OCI-M2 (cell line): ENCODE results near the gene TSC1.
"Not testable (repeated sequence)": the region's sequence is repeated elsewhere in the genome, so short reads cannot be mapped to it uniquely, and the experiment has no call there.

ENCODE experiments used
- DNase-seq: peaks from one replicate; lab custom pipeline; 2025; ENCODE audit not compliant: unreplicated experiment; lab: John Stamatoyannopoulos, UW

Gene TSC1

DNA sequence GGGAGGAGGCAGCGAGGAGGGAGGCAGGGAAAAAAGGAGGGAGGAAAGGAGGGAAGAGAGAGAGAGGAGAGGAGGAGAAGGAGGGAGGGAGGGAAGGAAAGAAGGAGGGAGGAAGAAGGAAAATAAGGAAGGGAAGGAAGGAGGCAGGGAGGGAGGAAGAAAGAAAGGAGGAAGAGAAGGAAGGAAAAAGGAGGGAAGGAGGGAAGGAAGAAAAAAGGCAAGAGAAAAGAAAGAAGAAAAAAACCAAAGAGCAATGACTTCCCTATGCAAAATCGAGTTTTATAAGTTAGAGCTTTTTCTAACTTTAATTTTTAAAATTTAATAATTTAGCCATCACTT lies 33.7 kb upstream of the TSC1 start:
- DNase-seq, result no peak

DNA sequence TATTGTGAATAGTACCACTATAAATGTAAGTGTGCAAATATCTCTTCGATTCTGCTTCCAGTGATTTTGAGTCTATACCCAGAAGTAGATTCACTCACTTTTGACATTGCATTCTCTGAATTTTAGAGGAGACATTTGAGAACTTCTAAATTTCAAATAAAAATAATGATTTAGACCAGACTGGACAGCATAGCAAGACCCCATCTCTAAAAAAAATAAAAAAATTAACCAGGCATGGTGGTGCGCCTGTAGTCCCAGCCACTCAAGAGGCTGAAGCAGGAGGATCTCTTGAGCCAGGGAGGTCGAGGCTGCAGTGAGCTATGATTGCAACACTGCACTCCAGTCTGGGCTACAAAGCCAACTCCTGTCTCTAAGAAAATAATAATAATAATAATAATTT lies 32.2 kb upstream of the TSC1 start:
- DNase-seq, result no peak

DNA sequence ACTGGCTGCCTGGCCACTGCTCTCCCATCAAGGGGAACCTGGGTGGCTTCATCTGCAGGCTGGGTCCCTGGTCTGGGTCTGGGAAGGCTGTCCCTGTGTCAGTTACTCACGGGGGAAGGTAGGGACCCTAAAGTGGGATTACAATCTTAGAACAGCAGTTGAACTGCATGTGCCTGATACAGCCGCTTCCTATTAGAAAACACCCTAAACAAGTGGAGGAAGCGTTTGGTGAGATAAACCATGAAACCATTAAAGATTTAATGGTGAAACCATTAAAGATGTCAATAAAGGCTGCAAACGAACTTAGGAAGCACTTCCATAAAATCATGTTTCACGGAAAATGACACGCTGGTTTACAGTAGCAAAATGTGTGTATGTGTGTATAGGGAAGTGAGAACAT lies 31.5 kb upstream of the TSC1 start:
- DNase-seq, result no peak

DNA sequence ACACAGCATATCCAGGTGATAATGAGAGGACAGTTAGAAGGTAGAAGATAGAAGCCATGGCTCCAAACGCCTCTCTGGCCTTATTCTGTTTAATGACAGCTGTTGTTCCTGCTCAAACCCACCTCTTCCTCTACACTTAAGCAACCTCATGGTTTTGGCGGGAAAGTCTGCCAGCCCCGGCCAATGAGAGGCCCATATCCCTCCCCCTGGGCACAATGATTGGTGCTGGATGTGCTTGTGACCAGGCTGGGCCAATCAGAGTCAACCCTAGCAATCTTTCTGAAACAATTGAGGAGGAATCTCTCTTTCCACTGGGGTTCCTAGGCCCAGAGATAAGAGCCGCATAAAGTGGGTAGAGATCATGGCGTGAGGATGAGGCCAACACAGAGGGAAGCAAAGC lies 29.3 kb upstream of the TSC1 start:
- no peak for DNase-seq

DNA sequence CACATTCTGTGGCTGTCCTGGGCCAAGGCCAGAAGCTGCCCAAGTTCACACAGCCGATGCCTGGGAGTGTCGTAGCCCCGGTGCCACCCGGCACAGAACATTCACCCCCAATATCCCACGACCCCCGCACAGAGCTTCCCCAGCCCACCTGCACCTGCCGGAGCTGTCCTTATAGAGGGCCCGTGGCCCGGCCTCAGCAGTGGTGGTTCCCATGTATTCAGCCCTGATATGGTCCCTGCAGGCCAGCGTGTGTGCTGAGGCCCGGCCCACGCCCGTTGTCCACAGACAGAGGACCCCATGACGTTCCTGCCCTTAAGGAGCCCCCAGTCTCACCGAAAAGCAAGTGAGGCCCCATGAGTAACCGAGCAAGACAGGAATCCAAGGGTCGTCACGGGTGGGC lies 28.8 kb upstream of the TSC1 start:
- DNase-seq, result no peak

DNA sequence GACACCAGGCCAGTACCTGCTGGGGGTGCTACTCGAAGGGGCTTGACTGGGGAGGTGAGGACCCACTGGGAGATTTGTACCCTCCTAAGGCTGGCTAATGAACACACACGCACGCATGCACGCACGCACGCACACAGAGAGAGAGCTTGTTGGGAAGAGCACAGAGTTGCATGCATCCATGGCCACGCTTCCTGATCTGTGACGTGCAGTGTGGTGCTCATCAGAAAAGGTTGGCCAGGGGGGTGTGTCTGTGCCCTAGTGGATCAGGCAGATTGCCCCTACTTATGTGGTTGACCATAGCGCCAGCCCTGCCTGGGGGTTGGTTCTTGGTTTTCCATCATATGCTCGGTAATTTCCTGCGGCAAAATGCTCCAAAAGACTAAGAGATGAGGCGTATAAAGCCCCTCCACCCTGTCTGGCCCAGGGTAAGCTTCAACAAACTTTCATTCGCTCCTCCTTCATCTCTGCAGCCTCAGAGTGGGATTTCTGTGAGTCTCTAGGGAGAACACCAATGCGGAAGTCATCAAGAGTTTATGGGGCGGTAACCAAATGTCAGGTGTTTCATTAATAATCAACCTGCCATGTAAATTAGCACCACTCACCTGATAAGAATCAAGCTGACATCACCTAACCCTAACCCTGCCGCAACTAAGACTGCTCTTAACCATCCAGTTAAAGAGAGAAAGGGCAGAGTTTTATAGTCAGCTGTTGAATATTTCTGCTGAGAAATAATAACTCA lies 26.1 kb upstream of the TSC1 start:
- DNase-seq, result no peak

DNA sequence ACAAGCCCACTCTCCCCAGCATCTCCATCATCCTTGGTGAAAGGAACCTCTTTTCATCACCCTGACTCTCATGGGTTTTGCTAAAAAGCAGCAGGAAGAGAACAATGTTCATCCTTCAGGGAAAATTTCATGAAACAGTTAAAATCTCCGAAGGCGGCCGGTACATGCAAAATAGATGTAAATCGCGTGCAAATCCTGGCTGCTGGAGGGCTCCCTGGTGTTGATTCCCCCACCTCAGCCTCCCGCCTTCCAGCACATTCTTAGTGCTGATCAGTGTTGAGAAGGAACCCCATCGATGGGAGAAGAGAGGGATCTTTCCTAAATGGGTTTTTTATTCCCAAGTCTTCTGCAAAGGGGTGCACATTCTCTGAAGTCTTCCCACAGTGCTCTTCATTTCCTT lies 25.4 kb upstream of the TSC1 start:
- DNase-seq, result no peak

DNA sequence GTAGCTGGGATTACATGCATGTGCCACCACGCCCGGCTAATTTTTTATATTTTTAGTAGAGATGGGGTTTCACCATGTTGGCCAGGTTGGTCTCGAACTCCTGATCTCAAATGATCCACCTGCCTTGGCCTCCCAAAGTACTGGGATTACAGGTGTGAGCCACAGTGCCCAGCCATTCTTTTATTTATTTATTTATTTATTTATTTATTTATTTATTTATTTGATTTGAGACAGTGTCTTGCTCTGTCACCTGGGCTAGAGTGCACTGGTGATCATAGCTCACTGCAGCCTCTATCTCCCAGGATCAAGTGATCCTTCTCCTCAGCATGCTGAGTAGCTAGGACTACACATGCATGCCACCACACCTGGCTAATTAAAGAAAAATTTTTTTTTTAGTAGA lies 23.5 kb upstream of the TSC1 start:
- not testable (repeated sequence) for DNase-seq

DNA sequence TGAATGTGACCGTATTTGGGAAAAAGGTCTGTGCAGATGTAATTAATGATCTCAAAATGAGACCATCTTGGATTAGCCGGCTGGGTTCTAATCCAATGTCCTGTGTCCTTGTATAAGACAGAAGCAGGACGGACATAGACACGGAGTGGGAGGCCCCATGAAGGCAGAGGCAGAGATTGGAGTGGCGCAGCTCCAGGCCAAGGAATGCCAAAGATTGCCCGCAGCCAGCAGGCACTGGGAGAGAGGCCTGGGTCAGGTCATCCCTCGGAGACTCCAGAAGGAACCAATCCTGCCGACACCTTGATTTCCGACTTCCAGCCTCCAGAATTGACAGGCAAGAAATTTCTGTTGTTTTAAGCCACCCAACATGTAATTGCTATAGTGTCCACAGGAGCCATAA lies 21.1 kb upstream of the TSC1 start:
- DNase-seq, result no peak

DNA sequence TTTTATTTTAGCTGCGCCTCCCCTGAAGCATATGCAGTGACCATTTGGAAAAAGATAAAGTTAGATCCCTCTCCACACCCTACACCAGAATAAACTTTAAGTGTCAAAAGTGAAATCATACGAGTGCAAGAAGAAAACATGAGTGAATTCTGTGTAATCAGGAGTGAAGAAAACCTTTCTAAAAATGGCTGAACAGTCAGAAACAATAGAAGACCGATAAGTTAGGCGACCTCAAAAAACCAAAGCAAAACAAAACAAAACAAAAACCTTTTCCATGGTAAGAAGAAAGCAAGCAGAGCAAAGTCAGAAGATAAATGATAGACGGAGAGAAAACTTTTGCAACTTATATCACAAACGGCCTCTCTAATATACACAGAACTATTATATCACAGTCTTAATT lies 16.6 kb upstream of the TSC1 start:
- DNase-seq, result no peak

DNA sequence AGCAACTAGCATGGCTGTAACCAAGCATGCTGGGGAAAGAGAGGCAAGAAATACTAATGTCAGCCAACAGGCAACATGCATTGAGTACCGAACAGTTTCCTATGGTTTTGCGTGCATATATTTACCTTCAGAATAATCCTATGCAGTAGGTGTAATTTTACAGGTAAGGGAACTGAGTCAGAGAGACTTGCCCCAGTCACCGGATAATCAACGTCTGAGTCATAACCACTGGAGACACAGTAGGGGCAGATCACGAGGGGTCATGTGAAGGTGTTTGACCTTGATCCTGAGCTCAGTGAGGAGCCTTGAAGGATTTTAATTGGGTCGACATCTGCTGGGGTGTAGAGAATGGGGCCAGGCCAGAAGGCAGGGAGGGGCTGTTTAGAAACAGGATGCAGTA lies 13.4 kb upstream of the TSC1 start:
- no peak for DNase-seq

DNA sequence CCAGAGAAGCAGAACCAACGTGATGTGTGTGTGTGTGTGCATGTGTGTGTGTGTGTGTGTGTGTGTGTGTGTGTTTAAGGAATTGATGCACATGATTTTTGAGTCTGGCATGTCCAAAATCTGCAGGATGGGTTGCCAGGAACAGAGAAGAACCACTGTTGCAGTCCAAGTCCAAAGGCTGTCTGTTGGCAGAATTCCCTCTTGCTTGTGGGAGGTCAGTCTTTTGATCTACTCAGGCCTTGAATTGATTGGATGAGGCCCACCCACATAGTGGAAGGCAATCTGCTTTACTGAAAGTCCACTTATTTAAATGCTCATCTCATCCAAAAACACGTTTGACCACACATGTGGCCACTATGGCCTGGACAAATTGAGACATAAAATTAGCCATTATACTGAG lies 11.4 kb upstream of the TSC1 start:
- no peak for DNase-seq

DNA sequence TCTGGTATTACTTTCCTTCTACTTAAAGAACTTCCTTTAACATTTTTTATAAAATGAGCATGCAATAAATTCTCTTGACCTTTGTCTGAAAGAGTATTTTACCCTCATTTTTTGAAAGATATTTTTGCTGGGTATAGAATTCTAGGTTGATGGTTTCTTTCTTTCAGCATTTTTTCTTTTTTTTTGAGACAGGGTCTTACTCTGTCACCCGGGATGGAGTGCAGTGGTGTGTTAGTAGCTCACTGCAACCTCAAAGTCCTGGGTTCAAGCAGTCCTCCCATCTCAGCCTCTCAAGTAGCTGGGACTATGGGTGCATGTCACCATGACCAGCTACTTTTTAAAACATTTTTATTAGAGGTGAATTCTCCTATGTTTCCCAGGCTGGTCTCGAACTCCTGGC lies 10.7 kb upstream of the TSC1 start:
- DNase-seq, result no peak

DNA sequence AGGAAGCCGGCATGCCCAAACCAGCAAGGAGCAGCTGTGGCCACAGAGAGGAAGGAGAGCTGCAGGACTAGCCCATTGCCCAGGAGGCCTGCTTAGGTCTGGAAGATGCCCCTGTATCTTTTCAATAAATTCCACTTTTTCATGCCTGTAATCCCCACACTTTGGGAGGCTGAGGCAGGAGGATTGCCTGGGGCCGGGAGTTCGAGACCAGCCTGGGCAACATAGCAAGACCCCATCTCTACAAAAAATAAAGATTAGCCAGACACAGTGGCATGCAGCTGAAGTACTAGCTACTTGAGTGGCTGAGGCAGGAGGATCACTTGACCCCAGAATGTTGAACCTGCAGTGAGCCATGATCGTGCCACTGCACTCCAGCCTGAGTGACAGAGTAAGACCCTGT lies 5.3 kb upstream of the TSC1 start:
- no peak for DNase-seq

DNA sequence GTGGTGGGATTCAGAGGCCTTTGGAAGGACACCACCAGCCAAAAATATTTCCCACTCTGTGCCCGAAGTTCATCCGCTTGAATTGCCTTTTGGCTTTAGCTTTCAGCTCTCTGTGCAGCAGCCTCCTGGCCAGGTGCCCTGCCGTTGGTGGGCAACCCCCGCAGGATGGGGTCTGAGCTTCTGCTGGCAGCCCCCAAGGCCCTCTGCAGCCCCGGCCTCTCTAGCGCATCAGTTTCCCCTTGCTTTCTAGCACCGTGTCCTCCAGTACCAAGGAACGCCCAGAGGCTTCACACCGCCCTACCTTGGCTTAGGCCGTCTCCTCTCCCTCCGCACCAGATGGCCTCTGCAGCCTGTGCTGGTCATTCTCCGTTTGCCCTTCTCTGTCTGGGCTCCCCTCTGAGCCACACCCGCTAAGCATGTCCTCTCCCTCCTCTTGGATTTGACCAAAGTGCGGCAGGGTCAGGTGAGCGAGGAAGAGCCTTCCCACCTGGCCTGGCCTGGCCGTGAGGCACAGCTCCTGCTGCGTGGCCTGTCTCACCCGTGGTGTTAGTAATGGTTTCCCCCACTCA lies 4.2 kb upstream of the TSC1 start:
- no peak for DNase-seq

DNA sequence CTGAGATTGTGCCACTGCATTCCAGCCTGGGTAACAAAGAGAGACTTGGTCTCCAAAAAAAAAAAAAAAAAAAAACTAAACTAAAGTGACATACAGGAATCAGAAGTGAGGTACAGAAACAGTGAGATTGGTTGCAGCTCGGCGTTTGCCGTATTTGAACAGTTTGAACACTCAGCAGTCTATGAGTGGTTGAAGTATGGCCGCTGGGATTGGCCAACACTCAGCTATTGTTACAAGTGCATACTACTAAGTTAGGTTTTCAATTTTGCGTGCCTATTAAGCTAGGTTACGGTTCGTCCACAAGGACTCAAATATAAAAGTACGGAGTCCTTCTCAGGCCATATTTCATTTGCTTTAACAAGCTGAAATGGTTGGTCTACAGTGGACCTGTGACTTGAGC lies 3.3 kb upstream of the TSC1 start:
- no peak for DNase-seq

DNA sequence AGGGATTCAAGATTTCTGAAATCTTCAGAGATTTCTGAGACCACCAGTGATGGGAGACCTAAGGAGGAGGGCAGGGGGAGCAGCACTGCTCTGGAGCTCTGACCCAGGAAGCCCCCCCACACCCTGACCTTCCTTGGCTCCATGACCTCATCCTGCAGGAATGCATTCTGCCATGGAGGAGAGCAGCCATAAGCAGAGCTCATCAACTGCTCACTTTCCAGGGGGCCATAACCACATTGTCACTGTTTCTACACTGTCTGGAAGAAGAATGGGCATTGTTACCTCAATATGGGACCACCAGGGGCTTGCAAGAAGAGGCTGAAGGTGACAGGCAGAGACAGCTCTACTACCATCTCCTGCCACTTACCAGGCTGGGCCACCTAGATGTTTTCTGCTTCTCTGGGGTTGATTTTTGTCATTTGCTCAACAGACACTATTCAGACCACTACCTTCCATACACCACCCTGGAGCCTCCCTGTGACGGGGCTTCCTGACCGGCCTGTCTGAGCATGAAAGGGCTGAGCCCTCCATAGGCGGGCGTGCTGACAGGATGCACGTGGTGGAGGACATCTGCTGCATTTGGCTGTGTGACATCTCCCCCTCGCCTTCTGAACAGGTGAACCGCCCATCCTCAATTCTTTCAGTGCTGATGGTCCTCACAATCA lies 2.3 kb upstream of the TSC1 start:
- no peak for DNase-seq

DNA sequence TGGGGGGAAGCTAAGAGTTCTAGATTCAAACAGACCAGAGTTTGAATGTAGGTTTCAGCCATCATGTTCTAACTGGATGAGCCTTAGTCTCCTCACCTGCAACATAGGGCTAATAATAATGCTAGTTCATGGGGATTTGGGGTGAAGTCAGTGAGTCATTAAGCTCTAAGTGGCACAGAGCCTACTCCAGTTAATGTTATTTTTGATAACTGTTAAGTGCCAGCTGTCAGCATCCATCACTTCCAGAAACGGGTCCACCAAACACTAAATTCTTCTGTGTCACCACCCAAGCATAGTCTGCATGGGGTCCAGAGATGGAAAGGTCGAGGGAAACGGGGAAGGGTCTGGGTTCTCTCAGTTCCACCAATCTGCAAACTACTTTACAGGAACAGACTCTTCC lies 1.8 kb upstream of the TSC1 start:
- DNase-seq, result no peak

DNA sequence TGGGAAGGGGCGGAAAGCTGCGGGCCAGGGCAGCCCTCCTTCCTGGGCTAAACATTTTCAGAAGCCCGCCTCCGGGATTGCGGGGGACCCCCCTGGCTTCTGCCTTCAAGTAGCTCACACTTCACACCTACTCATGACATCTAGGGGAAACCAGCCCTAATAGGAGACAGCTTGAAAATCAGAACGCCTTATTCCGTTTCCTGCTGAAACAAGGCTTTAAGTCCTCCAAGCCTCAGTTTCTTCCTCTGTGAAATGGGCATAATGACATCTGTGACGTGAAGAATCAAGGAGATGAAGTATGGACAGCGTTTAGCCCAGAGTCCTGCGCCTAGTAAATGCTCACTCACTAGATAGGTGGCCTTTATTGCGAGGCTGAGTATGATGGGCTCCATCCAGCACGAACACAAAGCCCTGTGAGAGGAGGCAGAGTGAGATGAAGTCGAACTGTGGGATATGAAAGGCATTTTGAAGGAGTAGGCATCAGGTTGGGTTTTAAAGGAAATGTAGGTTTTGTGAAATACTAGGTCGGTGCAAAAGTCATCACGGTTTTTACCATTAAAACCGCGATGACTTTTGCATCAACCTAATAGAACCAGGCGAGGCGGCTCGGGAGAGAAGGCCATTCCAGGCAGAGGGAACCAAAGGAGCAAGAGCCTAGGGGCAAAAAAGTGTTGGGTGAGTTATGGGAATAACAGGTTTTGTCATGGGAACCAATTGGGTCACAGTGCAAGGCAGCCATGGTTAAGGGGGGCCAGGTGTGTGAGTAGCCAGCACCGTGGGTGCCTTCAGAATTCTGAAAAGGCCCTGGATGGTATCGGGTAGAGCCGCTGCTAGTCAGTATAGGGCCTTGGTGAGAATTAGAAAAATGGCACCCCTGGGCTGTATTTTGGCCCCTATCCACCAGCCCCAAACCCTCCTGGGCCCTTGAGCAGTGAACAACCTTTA lies 1.0 kb upstream of the TSC1 start:
- DNase-seq, result no peak

DNA sequence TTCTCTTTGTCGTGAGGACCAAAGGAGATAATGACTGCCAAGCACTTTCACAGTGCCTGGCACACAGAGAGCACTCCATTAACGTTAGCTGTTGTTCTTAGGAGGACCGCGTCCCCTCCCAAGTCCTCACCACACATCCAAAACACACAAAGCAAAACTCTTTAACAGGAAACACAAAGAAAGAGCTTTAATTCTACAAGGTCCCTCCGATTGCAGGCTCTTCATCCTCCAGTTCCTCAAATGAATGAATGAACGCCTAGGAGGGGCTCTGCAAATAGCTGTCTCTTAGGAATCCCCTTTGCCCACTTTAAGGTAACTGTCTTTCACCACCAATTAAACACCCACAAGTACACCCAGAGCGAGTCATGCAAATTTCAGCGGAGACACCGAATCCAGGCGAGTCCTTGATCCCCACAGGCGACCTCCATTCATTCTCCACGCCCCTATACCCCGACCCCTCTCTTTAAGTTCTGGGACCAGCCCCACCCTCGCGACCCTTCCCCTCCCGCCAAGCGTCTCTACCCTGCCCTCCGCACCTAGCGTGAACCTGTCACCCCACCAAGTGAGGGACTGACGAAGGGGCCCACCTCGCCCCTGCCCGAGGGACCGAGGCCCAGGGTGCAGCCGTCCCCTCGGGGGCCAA lies 644 bp downstream of the TSC1 start:
- no peak for DNase-seq

DNA sequence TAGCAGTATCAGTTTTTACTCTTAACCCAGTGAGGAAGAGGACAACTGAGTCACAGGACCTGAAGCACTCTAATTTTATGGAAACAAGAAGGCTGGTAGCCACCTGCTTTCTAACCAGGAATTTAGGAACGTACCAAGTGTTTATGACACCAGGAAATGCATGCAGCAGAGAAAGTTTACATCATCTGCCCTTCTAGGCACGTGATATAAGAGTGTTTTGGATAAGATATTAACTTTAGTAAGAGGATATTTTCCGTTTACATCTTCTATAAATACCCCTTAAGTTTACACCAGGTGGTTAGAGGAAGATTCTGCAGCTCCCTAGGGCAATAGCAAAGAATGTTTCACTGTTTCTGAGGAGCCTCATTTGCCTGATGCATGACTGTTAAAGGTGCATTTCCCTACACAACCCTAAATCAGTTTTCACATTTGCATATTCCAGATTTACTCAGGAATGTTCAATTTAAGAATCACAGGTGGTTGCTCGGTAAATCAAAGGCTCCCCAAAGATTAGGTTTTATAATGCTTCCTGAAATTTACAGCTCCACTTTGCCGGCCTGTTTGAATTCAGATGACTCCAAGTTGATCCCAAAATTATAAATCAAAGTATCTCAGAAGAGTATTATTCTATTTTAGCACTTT lies 1.8 kb downstream of the TSC1 start:
- no peak for DNase-seq
